Urinary bladder (tissue), 4 donors: ENCODE measurements around the gene UBE2E2. TPM values are rescaled to one million over a fixed set of nuclear protein-coding genes. Genes with fewer than 3 reads are reported as not detected.

Experiments
- DNase-seq: peaks from one replicate; pipeline ENCODE4 v3.0.0-alpha.2; 2015; ENCODE audit errors: extremely low spot score
- H3K27ac ChIP-seq: one replicate; pipeline ENCODE4 v1.5.1; 2013; ENCODE audit warnings: low read depth, mild to moderate bottlenecking, moderate library complexity
- H3K36me3 ChIP-seq: one replicate; pipeline ENCODE4 v1.6.1; 2013; ENCODE audit warnings: mild to moderate bottlenecking, moderate library complexity; ENCODE audit not compliant: insufficient read depth
- H3K4me1 ChIP-seq: one replicate; pipeline ENCODE4 v1.6.1; 2013; ENCODE audit warnings: mild to moderate bottlenecking, moderate library complexity; ENCODE audit not compliant: insufficient read depth
- H3K4me3 ChIP-seq: one replicate; pipeline ENCODE4 v1.5.1; 2013; ENCODE audit warnings: low read depth, low read length
- WGBS: extraction: QIAGEN DNeasy Blood & Tissue Kit; methylation state at CpG from one replicate; pipeline ENCODE4 v1.1.7; 2013; 5-methylcytosine and 5-hydroxymethylcytosine counted together
- polyA plus RNA-seq: library from polyadenylated mRNA; stranded (reverse); fragments of 200-250 nt; gene quantifications from one replicate; pipeline ENCODE4 v1.2.3, GENCODE V29; 2013
- total RNA-seq: library from RNA; depleted of rRNA; stranded (reverse); fragments of >200 nt; gene quantifications from one replicate; pipeline ENCODE4 v1.2.3, GENCODE V29; 2014
- donor health status: healthy with polysubstance abuse.
- donor health status: healthy.

Gene UBE2E2
- total and polyA plus RNA-seq, 2 donors = 36.3 to 120 TPM

- 97% methylated on average over 3 of the region's 3 CpGs for WGBS
- no peak overlapping the region for H3K4me3 ChIP-seq
- H3K36me3 ChIP-seq = no peaks in the 10 kb centered on the region
Measured at GRCh38 chr3:23389686-23390085, 186.6 kb downstream of the UBE2E2 start.

GRCh38 chr3:23390446-23390845 lies 187.3 kb downstream of the UBE2E2 start:
- H3K27ac ChIP-seq = no peak overlapping the region
- no peak for DNase-seq
- whole genome bisulfite sequencing = 95% methylated on average over 2 of the region's 2 CpGs
- H3K4me3 ChIP-seq = no peak overlapping the region
- H3K4me1 ChIP-seq = no peaks in the 10 kb centered on the region
- H3K36me3 ChIP-seq = no peaks in the 10 kb centered on the region

More at GRCh38 chr3:23389686-23390085, 186.6 kb downstream of the UBE2E2 start:
- Histone ChIP-seq H3K27ac (no peak overlapping the region), H3K4me1 (no peaks in the 10 kb centered on the region)
- DNase-seq = no peak

- H3K4me1 ChIP-seq = no peaks in the 10 kb centered on the region
- DNase-seq = no peak
- no peaks in the 10 kb centered on the region for H3K36me3 ChIP-seq
- H3K4me3 ChIP-seq = no peak overlapping the region
- no peak overlapping the region for H3K27ac ChIP-seq
Measured at GRCh38 chr3:23390989-23391553, 187.9 kb downstream of the UBE2E2 start.

- Histone ChIP-seq H3K4me3 (no peak overlapping the region), H3K36me3 (no peaks in the 10 kb centered on the region), H3K27ac (no peak overlapping the region), H3K4me1 (no peaks in the 10 kb centered on the region)
- DNase-seq = no peak
- 94% methylated on average over 4 of the region's 4 CpGs for WGBS
Measured at GRCh38 chr3:23395115-23395514, 192.0 kb downstream of the UBE2E2 start.

- H3K27ac ChIP-seq = no peak overlapping the region
- H3K36me3 ChIP-seq = no peaks in the 10 kb centered on the region
- H3K4me3 ChIP-seq = no peak overlapping the region
- no peaks in the 10 kb centered on the region for H3K4me1 ChIP-seq
- WGBS = 88% methylated on average over 3 of the region's 3 CpGs
- no peak for DNase-seq
Measured at GRCh38 chr3:23396746-23397145, 193.6 kb downstream of the UBE2E2 start.

GRCh38 chr3:23399221-23399620 lies 196.1 kb downstream of the UBE2E2 start:
- Histone ChIP-seq H3K36me3 (no peaks in the 10 kb centered on the region), H3K4me1 (no peaks in the 10 kb centered on the region), H3K4me3 (no peak overlapping the region), H3K27ac (no peak overlapping the region)
- no peak for DNase-seq
- 94% methylated on average over 1 of the region's 1 CpG for WGBS

- Histone ChIP-seq H3K4me1 (no peaks in the 10 kb centered on the region), H3K27ac (no peak overlapping the region), H3K4me3 (no peak overlapping the region), H3K36me3 (no peaks in the 10 kb centered on the region)
- DNase-seq = no peak
- 96% methylated on average over 2 of the region's 2 CpGs for WGBS
Measured at GRCh38 chr3:23402728-23403492, 199.8 kb downstream of the UBE2E2 start.

GRCh38 chr3:23404246-23404645 lies 201.1 kb downstream of the UBE2E2 start:
- no peaks in the 10 kb centered on the region for H3K36me3 ChIP-seq
- DNase-seq = no peak

GRCh38 chr3:23405081-23405480 lies 202.0 kb downstream of the UBE2E2 start:
- no peak overlapping the region for H3K4me3 ChIP-seq
- no peak for DNase-seq
- H3K36me3 ChIP-seq = no peaks in the 10 kb centered on the region
- 98% methylated on average over 1 of the region's 1 CpG for WGBS
- H3K27ac ChIP-seq = no peak overlapping the region
- H3K4me1 ChIP-seq = no peaks in the 10 kb centered on the region

More at GRCh38 chr3:23404246-23404645, 201.1 kb downstream of the UBE2E2 start:
- Histone ChIP-seq H3K4me3 (no peak overlapping the region), H3K27ac (no peak overlapping the region), H3K4me1 (no peaks in the 10 kb centered on the region)

GRCh38 chr3:23406601-23407000 lies 203.5 kb downstream of the UBE2E2 start:
- no peak overlapping the region for H3K27ac ChIP-seq
- H3K4me3 ChIP-seq = no peak overlapping the region
- WGBS = 42% methylated on average over 1 of the region's 1 CpG
- no peaks in the 10 kb centered on the region for H3K4me1 ChIP-seq
- H3K36me3 ChIP-seq = no peaks in the 10 kb centered on the region
- no peak for DNase-seq

GRCh38 chr3:23418026-23418425 lies 214.9 kb downstream of the UBE2E2 start:
- Histone ChIP-seq H3K4me3 (no peak overlapping the region), H3K4me1 (no peaks in the 10 kb centered on the region), H3K27ac (no peak overlapping the region), H3K36me3 (no peaks in the 10 kb centered on the region)
- 96% methylated on average over 13 of the region's 13 CpGs for WGBS
- no peak for DNase-seq

- WGBS = 90% methylated on average over 3 of the region's 3 CpGs
- H3K4me3 ChIP-seq = no peak overlapping the region
- no peaks in the 10 kb centered on the region for H3K36me3 ChIP-seq
- H3K4me1 ChIP-seq = no peaks in the 10 kb centered on the region
- DNase-seq = no peak
- no peak overlapping the region for H3K27ac ChIP-seq
Measured at GRCh38 chr3:23421811-23422516, 218.8 kb downstream of the UBE2E2 start.

GRCh38 chr3:23422517-23422851 lies 219.4 kb downstream of the UBE2E2 start:
- Histone ChIP-seq H3K27ac (no peak overlapping the region), H3K36me3 (no peaks in the 10 kb centered on the region), H3K4me1 (no peaks in the 10 kb centered on the region), H3K4me3 (no peak overlapping the region)
- no peak for DNase-seq

GRCh38 chr3:23425410-23425809 lies 222.3 kb downstream of the UBE2E2 start:
- Histone ChIP-seq H3K36me3 (no peaks in the 10 kb centered on the region), H3K4me1 (no peaks in the 10 kb centered on the region), H3K4me3 (no peak overlapping the region), H3K27ac (no peak overlapping the region)
- DNase-seq = no peak
- WGBS = 98% methylated on average over 3 of the region's 3 CpGs
